KG1 (cell line): ENCODE data around the gene EBF3.
"Not testable (repeated sequence)": the region's sequence is repeated elsewhere in the genome, so short reads cannot be mapped to it uniquely, and the experiment has no call there.

ENCODE experiments used
- DNase-seq: peaks from one replicate; lab custom pipeline; 2025; lab: John Stamatoyannopoulos, UW

Gene EBF3

GRCh38 chr10:129927351-129928120 lies 36.5 kb downstream of the EBF3 start:
- no peak for DNase-seq

GRCh38 chr10:129926066-129927055 lies 37.7 kb downstream of the EBF3 start:
- no peak for DNase-seq

- DNase-seq, result no peak
Observed at GRCh38 chr10:129924375-129925085, 39.5 kb downstream of the EBF3 start.

- no peak for DNase-seq
Observed at GRCh38 chr10:129922598-129923123, 41.4 kb downstream of the EBF3 start.

- no peak for DNase-seq
Observed at GRCh38 chr10:129921801-129922597, 42.1 kb downstream of the EBF3 start.

GRCh38 chr10:129921065-129921670 lies 42.9 kb downstream of the EBF3 start:
- no peak for DNase-seq

GRCh38 chr10:129920187-129920586 lies 43.9 kb downstream of the EBF3 start:
- DNase-seq, result not testable (repeated sequence)

- DNase-seq, result no peak
Observed at GRCh38 chr10:129919358-129919757, 44.7 kb downstream of the EBF3 start.

- no peak for DNase-seq
Observed at GRCh38 chr10:129918836-129919235, 45.2 kb downstream of the EBF3 start.

GRCh38 chr10:129918401-129918800 lies 45.7 kb downstream of the EBF3 start:
- no peak for DNase-seq

GRCh38 chr10:129917936-129918335 lies 46.1 kb downstream of the EBF3 start:
- DNase-seq, result no peak

- no peak for DNase-seq
Observed at GRCh38 chr10:129916506-129916995, 47.5 kb downstream of the EBF3 start.

GRCh38 chr10:129915526-129916378 lies 48.3 kb downstream of the EBF3 start:
- no peak for DNase-seq

- no peak for DNase-seq
Observed at GRCh38 chr10:129914960-129915359, 49.1 kb downstream of the EBF3 start.

- DNase-seq, result no peak
Observed at GRCh38 chr10:129914153-129914855, 49.8 kb downstream of the EBF3 start.

GRCh38 chr10:129912986-129913695 lies 50.9 kb downstream of the EBF3 start:
- DNase-seq, result no peak

- DNase-seq, result no peak
Observed at GRCh38 chr10:129912166-129912917, 51.7 kb downstream of the EBF3 start.
